A673 (cell line): ENCODE results near the gene SPATA33.

ENCODE experiments used
- EZH2 ChIP-seq: fragments of 200-600 bp; sonication (generic); IDR thresholded peaks from 2 replicates; pipeline ENCODE4 v1.6.1; 2017; ENCODE audit warnings: borderline replicate concordance, low read depth, mild to moderate bottlenecking, mixed read lengths, antibody characterized with exemption, low read length; ENCODE audit not compliant: poor library complexity, severe bottlenecking
- TF ChIP-seq, protein P1 (sequence below): fragments of 300-800, 200-600 bp; sonication (generic); conservative IDR thresholded peaks from 2 replicates; pipeline ENCODE4 v1.5.1; 2017; ENCODE audit warnings: low read depth, mild to moderate bottlenecking, antibody characterized with exemption, low read length, moderate library complexity, mixed read lengths

DNA sequence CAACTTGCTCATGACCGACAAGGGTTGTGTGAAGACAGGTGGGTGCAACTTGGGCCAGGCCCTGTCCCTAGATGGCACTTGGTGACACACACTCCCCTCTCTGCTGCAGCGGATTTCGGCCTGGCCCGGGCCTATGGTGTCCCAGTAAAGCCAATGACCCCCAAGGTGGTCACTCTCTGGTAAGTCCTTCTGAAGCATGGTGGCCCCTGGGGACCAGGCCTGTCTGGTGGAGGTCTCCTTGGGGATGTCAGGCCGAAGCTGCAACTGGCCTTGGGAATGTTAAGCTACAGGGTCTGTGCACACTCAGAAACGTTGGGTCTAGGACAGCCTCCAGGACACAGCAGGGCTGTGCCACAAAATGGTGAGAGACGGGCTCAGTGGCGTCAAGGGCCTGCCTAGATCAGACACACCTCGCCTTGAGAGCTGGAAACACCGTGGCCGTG, 35.7 kb downstream of the SPATA33 start:
- TF ChIP-seq, protein P1, sequence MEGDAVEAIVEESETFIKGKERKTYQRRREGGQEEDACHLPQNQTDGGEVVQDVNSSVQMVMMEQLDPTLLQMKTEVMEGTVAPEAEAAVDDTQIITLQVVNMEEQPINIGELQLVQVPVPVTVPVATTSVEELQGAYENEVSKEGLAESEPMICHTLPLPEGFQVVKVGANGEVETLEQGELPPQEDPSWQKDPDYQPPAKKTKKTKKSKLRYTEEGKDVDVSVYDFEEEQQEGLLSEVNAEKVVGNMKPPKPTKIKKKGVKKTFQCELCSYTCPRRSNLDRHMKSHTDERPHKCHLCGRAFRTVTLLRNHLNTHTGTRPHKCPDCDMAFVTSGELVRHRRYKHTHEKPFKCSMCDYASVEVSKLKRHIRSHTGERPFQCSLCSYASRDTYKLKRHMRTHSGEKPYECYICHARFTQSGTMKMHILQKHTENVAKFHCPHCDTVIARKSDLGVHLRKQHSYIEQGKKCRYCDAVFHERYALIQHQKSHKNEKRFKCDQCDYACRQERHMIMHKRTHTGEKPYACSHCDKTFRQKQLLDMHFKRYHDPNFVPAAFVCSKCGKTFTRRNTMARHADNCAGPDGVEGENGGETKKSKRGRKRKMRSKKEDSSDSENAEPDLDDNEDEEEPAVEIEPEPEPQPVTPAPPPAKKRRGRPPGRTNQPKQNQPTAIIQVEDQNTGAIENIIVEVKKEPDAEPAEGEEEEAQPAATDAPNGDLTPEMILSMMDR: no peak
- no peak for TF ChIP-seq EZH2
